NB4 (cell line): ENCODE data around the gene COG8.

Experiments used
- CTCF ChIP-seq: IDR thresholded peaks from one replicate; pipeline ENCODE4 v1.5.1; 2012; ENCODE audit warnings: low read depth, low read length
- MYC ChIP-seq: IDR thresholded peaks from 2 replicates; pipeline ENCODE4 v1.6.1; 2011; ENCODE audit warnings: low read depth, low read length
- POLR2A ChIP-seq: IDR thresholded peaks from 2 replicates; pipeline ENCODE4 v1.6.1; 2011; ENCODE audit warnings: mild to moderate bottlenecking; ENCODE audit not compliant: insufficient read length; ENCODE audit errors: extremely low read depth
- TF ChIP-seq, protein P1 (sequence below): IDR thresholded peaks from 2 replicates; pipeline ENCODE4 v1.6.1; 2011; ENCODE audit warnings: low read depth, low read length

DNA sequence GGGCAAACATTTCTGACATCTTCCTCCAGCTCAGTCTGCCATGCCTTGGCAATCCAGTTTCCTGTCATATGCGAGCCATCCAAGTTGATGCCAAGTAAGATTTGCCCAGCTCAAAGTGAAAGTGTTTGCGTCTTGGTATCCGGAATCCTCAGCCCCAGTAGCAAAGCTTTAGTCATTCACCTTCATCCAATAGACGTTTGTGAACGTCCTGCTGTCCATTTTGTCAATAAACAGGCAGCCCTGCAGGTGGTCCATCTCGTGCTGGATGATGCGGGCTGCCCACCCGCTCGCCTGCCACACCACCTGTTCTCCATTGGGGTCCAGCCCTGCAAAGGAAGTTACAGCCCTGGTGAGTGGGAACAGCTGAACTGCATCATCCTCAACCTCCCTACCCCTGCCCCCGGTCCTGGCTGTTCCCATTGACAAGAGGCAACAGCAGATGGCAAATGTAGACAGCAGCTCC lies 10.5 kb downstream of the COG8 start:
- TF ChIP-seq CTCF (no peak), POLR2A (no peak), MYC (no peak)
- TF ChIP-seq, protein P1, sequence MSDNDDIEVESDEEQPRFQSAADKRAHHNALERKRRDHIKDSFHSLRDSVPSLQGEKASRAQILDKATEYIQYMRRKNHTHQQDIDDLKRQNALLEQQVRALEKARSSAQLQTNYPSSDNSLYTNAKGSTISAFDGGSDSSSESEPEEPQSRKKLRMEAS, result no peak
